HCT116 (cell line): Measurements from ENCODE around the gene MIER2. TPM values are rescaled to one million over a fixed set of nuclear protein-coding genes. Genes with fewer than 3 reads are reported as not detected.
A peak's percentile ranks its signal among the peaks of the same experiment; 100 is the strongest.

Experiments used
- ATAC-seq: fragments of 200-7000 bp; cut with Tn5 transposase; 2 replicates; pipeline ENCODE4 v1.9.1; 2020; ENCODE audit warnings: mild to moderate bottlenecking, moderate library complexity
- BruUV-seq: library from RNA; stranded (reverse); fragments of 400-500 nt; replicated peaks from 2 replicates; lab custom pipeline; 2021; lab: Mats Ljungman, UMichigan
- CTCF ChIA-PET: fragments of 300-600 bp; sonication (Branson Sonifier 250); formaldehyde crosslinking; loops from one replicate; lab custom pipeline; 2021; ENCODE audit warnings: antibody characterized with exemption; lab: Charles Lee
- POLR2A ChIA-PET: fragments of 300-600, 350-600 bp; sonication (Branson Sonifier 250); formaldehyde crosslinking; loops from one replicate; lab custom pipeline; 2021; ENCODE audit warnings: antibody characterized with exemption; lab: Charles Lee
- RAD21 ChIA-PET, 2 experiments: fragments of 300-600 bp; sonication (Branson Sonifier 250); formaldehyde crosslinking; loops; one replicate each; lab custom pipeline; 2023; ENCODE audit warnings: low total read pairs in 2 of 2; ENCODE audit not compliant: uncharacterized antibody in 2 of 2, unreplicated experiment in 2 of 2, low non-redundant PET in 1 of 2; lab: Charles Lee
- DNase-seq: peaks from one replicate; pipeline ENCODE4 v3.0.0-alpha.2; 2010; ENCODE audit warnings: low read depth, low spot score
- H2AFZ ChIP-seq: fragments of 200-600 bp; shearing (Covaris generic), sonication (generic); 2 replicates; pipeline ENCODE4 v1.6.1; 2017; ENCODE audit warnings: low read depth, mixed run types, mixed read lengths, antibody characterized with exemption, low read length; ENCODE audit not compliant: poor library complexity, severe bottlenecking
- H3K27ac ChIP-seq: 2 replicates; pipeline ENCODE4 v1.5.1; 2012; ENCODE audit warnings: low read depth, low read length
- H3K27me3 ChIP-seq: fragments of 200-600 bp; sonication (generic); 2 replicates; pipeline ENCODE4 v1.6.1; 2016; ENCODE audit warnings: mixed run types, low read length, mixed read lengths; ENCODE audit not compliant: insufficient read depth
- H3K36me3 ChIP-seq, 2 experiments: fragments of 200-500 bp in 1 of 2; fragments of 200-600 bp in 1 of 2; sonication (Bioruptor generic) in 1 of 2; sonication (generic) in 1 of 2; 2 replicates each; pipeline versions ENCODE4 v1.5.1 to v1.6.1; 2014 to 2016; ENCODE audit warnings: low read length in 2 of 2, inconsistent platforms in 1 of 2, mixed read lengths in 1 of 2, mixed run types in 1 of 2; ENCODE audit not compliant: insufficient read depth in 2 of 2, control insufficient read depth in 1 of 2
- H3K4me1 ChIP-seq, 2 experiments: fragments of 200-600 bp in 1 of 2; sonication (generic) in 1 of 2; 2 replicates each; pipeline versions ENCODE4 v1.5.1 to v1.6.1; 2012 to 2017; ENCODE audit warnings: low read length in 2 of 2, inconsistent platforms in 1 of 2, mild to moderate bottlenecking in 1 of 2, mixed read lengths in 1 of 2, mixed run types in 1 of 2, moderate library complexity in 1 of 2; ENCODE audit not compliant: insufficient read depth in 2 of 2, control insufficient read depth in 1 of 2
- H3K4me2 ChIP-seq: fragments of 200-600 bp; sonication (generic); 2 replicates; pipeline ENCODE4 v1.6.1; 2017; ENCODE audit warnings: mixed run types, low read length, mixed read lengths
- H3K4me3 ChIP-seq, 2 experiments: fragments of 200-600 bp in 1 of 2; sonication (generic) in 1 of 2; replicated peaks in 1 of 2; 2 replicates each; pipeline ENCODE4 v1.5.1; 2011 to 2016; ENCODE audit warnings: low read length in 2 of 2, control low read depth in 1 of 2, low read depth in 1 of 2, mild to moderate bottlenecking in 1 of 2, mixed read lengths in 1 of 2, mixed run types in 1 of 2
- H3K79me2 ChIP-seq: fragments of 200-600 bp; sonication (generic); 2 replicates; pipeline ENCODE4 v1.6.1; 2017; ENCODE audit warnings: mild to moderate bottlenecking, mixed run types, low read length, moderate library complexity, mixed read lengths; ENCODE audit not compliant: insufficient read depth
- H3K9ac ChIP-seq: fragments of 200-600 bp; sonication (generic); 2 replicates; pipeline ENCODE4 v1.6.1; 2016; ENCODE audit warnings: low read length, mixed read lengths
- H3K9me2 ChIP-seq: fragments of 200-600 bp; sonication (generic), shearing (Covaris generic); 2 replicates; pipeline ENCODE4 v1.6.1; 2017; ENCODE audit warnings: mixed run types, mild to moderate bottlenecking, moderate library complexity; ENCODE audit not compliant: insufficient read depth
- H3K9me3 ChIP-seq, 2 experiments: fragments of 200-500 bp in 1 of 2; fragments of 200-600 bp in 1 of 2; sonication (Bioruptor generic) in 1 of 2; sonication (generic) in 1 of 2; 2 replicates each; pipeline ENCODE4 v1.6.1; 2014 to 2017; ENCODE audit warnings: low read length in 2 of 2, mixed read lengths in 2 of 2, inconsistent platforms in 1 of 2, low read depth in 1 of 2, mild to moderate bottlenecking in 1 of 2, mixed run types in 1 of 2, moderate library complexity in 1 of 2; ENCODE audit not compliant: control insufficient read depth in 1 of 2, insufficient read depth in 1 of 2
- H4K20me1 ChIP-seq: fragments of 200-600 bp; sonication (generic), shearing (Covaris generic); 2 replicates; pipeline ENCODE4 v1.6.1; 2017; ENCODE audit warnings: mixed run types, mild to moderate bottlenecking, moderate library complexity; ENCODE audit not compliant: insufficient read depth
- CBX3 ChIP-seq: IDR thresholded peaks from 2 replicates; pipeline ENCODE4 v1.6.1; 2012; ENCODE audit warnings: low read depth
- CEBPB ChIP-seq: IDR thresholded peaks from 2 replicates; pipeline ENCODE4 v1.6.1; 2012; ENCODE audit warnings: low read depth
- EGR1 ChIP-seq: IDR thresholded peaks from 2 replicates; pipeline ENCODE4 v1.6.1; 2012; ENCODE audit warnings: low read depth
- ELF1 ChIP-seq: IDR thresholded peaks from 2 replicates; pipeline ENCODE4 v1.6.1; 2012; ENCODE audit warnings: low read depth, borderline replicate concordance
- EZH2 ChIP-seq: fragments of 200-600 bp; sonication (generic); IDR thresholded peaks from 2 replicates; pipeline ENCODE4 v1.6.1; 2017; ENCODE audit warnings: antibody characterized with exemption, mixed run types
- EZH2phosphoT487 ChIP-seq: fragments of 200-600 bp; IDR thresholded peaks from 2 replicates; pipeline ENCODE4 v1.6.1; 2018; ENCODE audit warnings: antibody characterized with exemption, borderline replicate concordance
- FOSL1 ChIP-seq: IDR thresholded peaks from 2 replicates; pipeline ENCODE4 v1.6.1; 2012; ENCODE audit warnings: low read depth
- JUND ChIP-seq: IDR thresholded peaks from 2 replicates; pipeline ENCODE4 v1.6.1; 2012
- POLR2A ChIP-seq: IDR thresholded peaks from 2 replicates; pipeline ENCODE4 v1.7.0; 2011; ENCODE audit warnings: borderline replicate concordance; ENCODE audit not compliant: insufficient read depth, insufficient read length; ENCODE audit errors: extremely low read depth
- POLR2AphosphoS5 ChIP-seq: IDR thresholded peaks from 2 replicates; pipeline ENCODE4 v1.6.1; 2011; ENCODE audit warnings: mild to moderate bottlenecking, low read depth, low read length, moderate library complexity
- RAD21 ChIP-seq: IDR thresholded peaks from 2 replicates; pipeline ENCODE4 v1.6.1; 2012; ENCODE audit warnings: low read depth, mild to moderate bottlenecking
- SIN3A ChIP-seq: IDR thresholded peaks from 2 replicates; pipeline ENCODE4 v1.6.1; 2012; ENCODE audit warnings: low read depth
- SRF ChIP-seq: IDR thresholded peaks from 2 replicates; pipeline ENCODE4 v1.6.1; 2012; ENCODE audit warnings: low read depth
- TCF7L2 ChIP-seq: IDR thresholded peaks from 2 replicates; pipeline ENCODE4 v1.7.0; 2011; ENCODE audit warnings: borderline replicate concordance, inconsistent platforms; ENCODE audit not compliant: insufficient read depth, insufficient read length; ENCODE audit errors: extremely low read depth
- YY1 ChIP-seq: IDR thresholded peaks from 2 replicates; pipeline ENCODE4 v1.6.1; 2011; ENCODE audit warnings: low read length, low read depth, moderate library complexity, mild to moderate bottlenecking; ENCODE audit not compliant: insufficient replicate concordance; ENCODE audit errors: extremely low read depth
- ZFX ChIP-seq: fragments of 450-650 bp; IDR thresholded peaks from 2 replicates; pipeline ENCODE4 v1.6.1; 2017
- intact Hi-C: fragments of 100-400 bp; cut with micrococcal nuclease; formaldehyde crosslinking; loops from 2 replicates; pipeline ENCODE4 v1.10.0; 2022
- total RNA-seq: library from RNA; stranded (reverse); gene quantifications from one replicate; pipeline ENCODE4 v1.2.1, GENCODE V29; 2021; ENCODE audit not compliant: unreplicated experiment
- TF ChIP-seq, protein P1 (sequence below), 3 experiments: fragments of 200-600 bp in 1 of 3; sonication (generic) in 1 of 3; IDR thresholded peaks in 2 of 3; conservative IDR thresholded peaks in 1 of 3; 2 replicates each; pipeline ENCODE4 v1.5.1; 2012 to 2017; ENCODE audit warnings: low read depth in 2 of 3, low read length in 2 of 3, antibody characterized with exemption in 1 of 3, borderline replicate concordance in 1 of 3, control low read depth in 1 of 3, mild to moderate bottlenecking in 1 of 3, mixed read lengths in 1 of 3, mixed run types in 1 of 3, moderate library complexity in 1 of 3; ENCODE audit not compliant: insufficient read depth in 1 of 3
- TF ChIP-seq, protein P2 (sequence below): IDR thresholded peaks from 2 replicates; pipeline ENCODE4 v1.6.1; 2012
- TF ChIP-seq, protein P3 (sequence below): IDR thresholded peaks from 2 replicates; pipeline ENCODE4 v1.6.1; 2011; ENCODE audit warnings: mild to moderate bottlenecking, low read length, moderate library complexity; ENCODE audit not compliant: insufficient replicate concordance; ENCODE audit errors: extremely low read depth
- TF ChIP-seq, protein P4 (sequence below): IDR thresholded peaks from 2 replicates; pipeline ENCODE4 v1.6.1; 2012

The MIER2 gene
- total RNA-seq, 1 experiment from 2014 or later: 41.5 TPM

DNA sequence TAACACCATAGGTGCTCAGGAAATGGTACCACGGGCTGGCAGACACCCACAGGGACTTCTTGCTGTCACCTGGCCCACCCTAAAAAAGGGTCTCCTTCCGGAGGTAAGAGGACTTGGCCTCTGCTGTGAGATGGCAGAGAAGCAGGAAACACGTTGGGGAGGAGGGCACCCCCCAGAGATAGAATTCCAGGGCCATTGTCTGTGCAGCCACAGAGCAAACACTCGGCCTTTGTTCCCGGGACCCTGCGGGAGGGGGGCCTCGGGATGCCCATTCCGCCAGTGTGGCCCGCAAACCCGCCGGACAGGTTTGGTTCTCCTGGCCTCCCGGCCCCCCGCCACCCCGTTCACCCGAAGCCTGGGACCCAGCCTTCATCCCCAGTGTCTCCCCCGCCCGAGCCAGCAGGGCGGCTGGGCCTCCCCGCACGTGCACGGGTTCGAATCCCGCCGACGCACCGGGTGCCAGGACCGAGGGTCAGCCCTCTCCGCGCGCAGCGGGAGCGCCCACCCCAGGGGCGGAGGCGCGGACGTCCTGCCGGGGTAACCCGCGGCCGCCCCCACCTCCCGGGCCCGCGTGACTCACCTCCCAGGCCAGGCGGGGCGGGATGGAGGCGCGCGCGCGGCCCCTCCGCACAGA, 54.1 kb downstream of the MIER2 start:
- ATAC-seq: peak; percentile 58
- intact Hi-C loops: no loop called here
- ChIA-PET RAD21 (no interaction called here), POLR2A (interaction anchor here (0.6 kb wide), 1 partner anchor 1474 kb away, joined by 6 read pairs; no protein-coding TSS in a partner anchor), CTCF (no interaction called here)
- Histone ChIP-seq H3K9ac (peak overlapping the region; percentile 97), H3K9me2 (no peaks in the 10 kb centered on the region), H3K9me3 (no peaks in the 10 kb centered on the region), H3K4me1 (peaks cover 12 to 28% of the 10 kb centered on the region in 2 experiments), H3K4me2 (peak overlapping the region; percentile 84), H3K4me3 (peak overlapping the region; percentile 69 to 77), H3K27ac (peak overlapping the region; percentile 99), H3K27me3 (no peaks in the 10 kb centered on the region), H4K20me1 (no peaks in the 10 kb centered on the region), H3K79me2 (peaks cover 50% of the 10 kb centered on the region), H3K36me3 (peaks cover 14% of the 10 kb centered on the region in 2 experiments; a peak in 3 of 4 replicates), H2AFZ (no peak overlapping the region)
- BruUV-seq: no TSS peak
- DNase-seq: no peak
- TF ChIP-seq JUND (no peak), EGR1 (no peak; the same call in 1 of the 2 replicates), ZFX (peak; percentile 61; the same call in 1 of the 2 replicates), SIN3A (no peak), POLR2A (no peak), RAD21 (no peak), SRF (no peak), CBX3 (no peak), TCF7L2 (no peak), YY1 (no peak), EZH2phosphoT487 (no peak), CEBPB (no peak), FOSL1 (no peak), POLR2AphosphoS5 (no peak), EZH2 (no peak), ELF1 (no peak)
- TF ChIP-seq, protein P1, sequence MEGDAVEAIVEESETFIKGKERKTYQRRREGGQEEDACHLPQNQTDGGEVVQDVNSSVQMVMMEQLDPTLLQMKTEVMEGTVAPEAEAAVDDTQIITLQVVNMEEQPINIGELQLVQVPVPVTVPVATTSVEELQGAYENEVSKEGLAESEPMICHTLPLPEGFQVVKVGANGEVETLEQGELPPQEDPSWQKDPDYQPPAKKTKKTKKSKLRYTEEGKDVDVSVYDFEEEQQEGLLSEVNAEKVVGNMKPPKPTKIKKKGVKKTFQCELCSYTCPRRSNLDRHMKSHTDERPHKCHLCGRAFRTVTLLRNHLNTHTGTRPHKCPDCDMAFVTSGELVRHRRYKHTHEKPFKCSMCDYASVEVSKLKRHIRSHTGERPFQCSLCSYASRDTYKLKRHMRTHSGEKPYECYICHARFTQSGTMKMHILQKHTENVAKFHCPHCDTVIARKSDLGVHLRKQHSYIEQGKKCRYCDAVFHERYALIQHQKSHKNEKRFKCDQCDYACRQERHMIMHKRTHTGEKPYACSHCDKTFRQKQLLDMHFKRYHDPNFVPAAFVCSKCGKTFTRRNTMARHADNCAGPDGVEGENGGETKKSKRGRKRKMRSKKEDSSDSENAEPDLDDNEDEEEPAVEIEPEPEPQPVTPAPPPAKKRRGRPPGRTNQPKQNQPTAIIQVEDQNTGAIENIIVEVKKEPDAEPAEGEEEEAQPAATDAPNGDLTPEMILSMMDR (IDR thresholded peaks at IDR 0.05 in 2 of 3, conservative IDR thresholded peaks at IDR 0.05 in 1 of 3; ENCODE audit: borderline replicate concordance in 1 of 3, insufficient read depth in 1 of 3, low read depth in 2 of 3, low read length in 2 of 3): no peak
- TF ChIP-seq, protein P2, sequence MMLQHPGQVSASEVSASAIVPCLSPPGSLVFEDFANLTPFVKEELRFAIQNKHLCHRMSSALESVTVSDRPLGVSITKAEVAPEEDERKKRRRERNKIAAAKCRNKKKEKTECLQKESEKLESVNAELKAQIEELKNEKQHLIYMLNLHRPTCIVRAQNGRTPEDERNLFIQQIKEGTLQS: no peak
- TF ChIP-seq, protein P3, sequence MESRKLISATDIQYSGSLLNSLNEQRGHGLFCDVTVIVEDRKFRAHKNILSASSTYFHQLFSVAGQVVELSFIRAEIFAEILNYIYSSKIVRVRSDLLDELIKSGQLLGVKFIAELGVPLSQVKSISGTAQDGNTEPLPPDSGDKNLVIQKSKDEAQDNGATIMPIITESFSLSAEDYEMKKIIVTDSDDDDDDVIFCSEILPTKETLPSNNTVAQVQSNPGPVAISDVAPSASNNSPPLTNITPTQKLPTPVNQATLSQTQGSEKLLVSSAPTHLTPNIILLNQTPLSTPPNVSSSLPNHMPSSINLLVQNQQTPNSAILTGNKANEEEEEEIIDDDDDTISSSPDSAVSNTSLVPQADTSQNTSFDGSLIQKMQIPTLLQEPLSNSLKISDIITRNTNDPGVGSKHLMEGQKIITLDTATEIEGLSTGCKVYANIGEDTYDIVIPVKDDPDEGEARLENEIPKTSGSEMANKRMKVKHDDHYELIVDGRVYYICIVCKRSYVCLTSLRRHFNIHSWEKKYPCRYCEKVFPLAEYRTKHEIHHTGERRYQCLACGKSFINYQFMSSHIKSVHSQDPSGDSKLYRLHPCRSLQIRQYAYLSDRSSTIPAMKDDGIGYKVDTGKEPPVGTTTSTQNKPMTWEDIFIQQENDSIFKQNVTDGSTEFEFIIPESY: no peak
- TF ChIP-seq, protein P4, sequence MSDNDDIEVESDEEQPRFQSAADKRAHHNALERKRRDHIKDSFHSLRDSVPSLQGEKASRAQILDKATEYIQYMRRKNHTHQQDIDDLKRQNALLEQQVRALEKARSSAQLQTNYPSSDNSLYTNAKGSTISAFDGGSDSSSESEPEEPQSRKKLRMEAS: peak; percentile 33; the same call in 1 of the 2 replicates
